HG02623 (cell line): ENCODE measurements around the gene CCDC12.

Source experiments
- ATAC-seq: cut with Tn5 transposase; IDR thresholded peaks from one replicate; pipeline ENCODE4 v1.9.1; 2021; ENCODE audit warnings: moderate library complexity; ENCODE audit not compliant: unreplicated experiment

Gene CCDC12

DNA sequence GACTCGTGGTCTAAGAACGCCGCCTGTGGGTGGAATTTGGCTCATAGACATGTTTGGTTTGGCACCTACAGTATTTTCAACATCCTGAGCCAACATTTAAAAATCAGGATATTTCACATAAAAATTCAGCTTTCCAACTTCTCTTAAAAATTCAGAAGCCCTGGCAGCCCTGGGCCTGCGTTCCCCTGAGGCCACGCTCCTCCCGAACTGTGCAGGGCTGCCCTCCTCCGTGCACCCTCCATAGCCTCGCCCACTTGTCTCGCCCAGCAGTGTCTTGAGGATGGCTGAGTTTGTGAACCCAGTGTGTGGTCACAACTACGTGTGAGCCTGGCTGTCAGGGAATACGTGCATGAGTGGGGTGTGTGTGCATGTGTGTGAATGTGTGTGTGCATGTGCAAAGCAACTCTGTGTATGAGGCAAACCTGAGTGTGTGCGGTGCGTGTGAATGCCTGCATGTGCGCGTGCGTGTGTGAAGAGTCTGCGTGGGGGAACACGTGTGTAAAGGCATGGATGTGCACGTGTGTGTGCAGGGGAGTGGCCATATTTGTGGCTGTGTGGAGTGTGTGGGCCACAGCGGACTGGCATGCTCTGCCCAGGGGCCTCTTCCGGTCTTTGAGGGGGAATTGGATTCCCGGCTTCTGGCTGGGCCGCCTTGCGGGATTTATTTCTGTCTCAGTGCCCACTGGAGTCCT lies 68.1 kb downstream of the CCDC12 start:
- no peak for ATAC-seq

GRCh38 chr3:46907960-46908293 lies 68.6 kb downstream of the CCDC12 start:
- no peak for ATAC-seq

DNA sequence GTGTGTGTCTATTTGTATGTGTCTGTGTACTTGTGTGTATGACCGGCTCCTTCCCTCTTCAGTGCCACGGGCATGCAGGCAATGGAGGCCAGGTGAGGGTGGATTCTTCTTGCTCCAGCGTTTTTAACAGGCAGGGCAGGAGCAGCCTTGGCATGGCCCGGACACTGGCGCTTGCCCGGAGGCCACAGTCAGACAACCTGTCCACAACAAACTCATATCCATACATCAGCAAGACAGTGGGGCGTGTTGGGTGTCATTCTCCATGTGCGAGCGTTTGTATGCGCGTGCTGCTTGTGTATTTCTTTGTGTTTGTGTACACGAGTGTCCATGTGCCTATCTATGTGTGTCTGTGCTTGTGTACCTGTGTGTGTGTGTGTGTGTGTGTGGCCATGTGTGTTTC lies 69.3 kb downstream of the CCDC12 start:
- no peak for ATAC-seq

- ATAC-seq, result no peak
Measured at GRCh38 chr3:46906471-46907058, 70.0 kb downstream of the CCDC12 start.

GRCh38 chr3:46905661-46906451 lies 70.7 kb downstream of the CCDC12 start:
- no peak for ATAC-seq

DNA sequence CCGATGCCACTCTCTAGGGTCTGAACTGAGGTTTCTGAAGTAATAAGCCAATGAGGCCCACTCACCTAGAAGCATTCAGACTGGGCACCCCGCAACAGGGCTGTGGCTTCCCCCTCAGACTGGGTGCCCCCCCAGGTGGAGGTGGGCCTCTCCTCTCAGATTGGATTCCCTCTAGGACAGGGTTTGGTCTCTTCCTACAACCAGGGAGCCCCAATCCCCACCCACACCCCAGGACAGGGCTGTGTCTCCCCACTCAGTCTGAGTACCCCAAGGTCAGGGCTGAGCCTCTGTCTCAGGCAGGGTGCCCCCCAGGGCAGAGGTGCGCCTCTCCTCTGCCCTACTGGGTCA lies 71.4 kb downstream of the CCDC12 start:
- no peak for ATAC-seq

DNA sequence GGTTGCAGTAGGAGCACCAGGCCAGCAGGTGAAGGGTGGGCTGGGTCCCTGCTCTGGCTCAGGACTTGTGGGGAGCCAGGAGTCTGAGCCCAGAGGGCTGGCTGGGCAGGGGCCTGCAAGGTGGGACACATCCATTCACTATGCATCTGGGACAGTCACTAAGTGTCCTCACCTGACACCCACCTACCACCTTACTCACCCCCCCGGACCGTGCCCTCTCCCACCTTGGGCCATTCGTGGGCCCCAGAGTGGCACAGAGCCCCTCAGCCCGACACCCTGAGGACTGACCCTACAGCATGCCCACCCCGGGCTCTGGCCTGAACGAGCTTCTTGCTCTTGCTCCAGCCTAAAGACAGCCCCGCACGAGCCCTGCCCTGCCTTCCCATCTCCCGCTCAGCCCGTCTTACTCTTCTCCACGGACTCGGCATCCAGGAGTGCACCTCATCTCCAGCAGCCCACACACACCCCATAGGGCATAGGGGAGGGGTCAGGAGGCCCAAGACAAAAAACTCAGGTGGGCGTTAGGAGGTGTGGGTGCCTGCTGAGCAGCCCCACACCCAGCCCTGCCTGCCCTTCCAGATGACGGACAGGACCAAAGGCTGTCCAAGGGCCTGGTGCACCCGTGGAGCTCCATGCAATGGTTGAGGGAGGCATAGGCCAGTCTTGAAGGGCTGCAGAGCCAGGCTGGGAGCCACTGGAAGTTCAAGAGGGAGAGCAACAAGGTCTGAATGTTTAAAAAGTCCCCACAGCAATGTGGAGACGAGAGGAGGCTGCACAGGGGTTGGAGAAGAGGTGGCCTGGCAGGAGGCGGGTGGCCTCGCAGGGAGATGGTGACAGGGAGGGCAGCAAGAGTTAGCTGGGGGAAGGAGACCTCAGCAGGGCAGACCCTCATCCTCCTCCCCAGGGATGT lies 72.0 kb downstream of the CCDC12 start:
- ATAC-seq, result no peak

DNA sequence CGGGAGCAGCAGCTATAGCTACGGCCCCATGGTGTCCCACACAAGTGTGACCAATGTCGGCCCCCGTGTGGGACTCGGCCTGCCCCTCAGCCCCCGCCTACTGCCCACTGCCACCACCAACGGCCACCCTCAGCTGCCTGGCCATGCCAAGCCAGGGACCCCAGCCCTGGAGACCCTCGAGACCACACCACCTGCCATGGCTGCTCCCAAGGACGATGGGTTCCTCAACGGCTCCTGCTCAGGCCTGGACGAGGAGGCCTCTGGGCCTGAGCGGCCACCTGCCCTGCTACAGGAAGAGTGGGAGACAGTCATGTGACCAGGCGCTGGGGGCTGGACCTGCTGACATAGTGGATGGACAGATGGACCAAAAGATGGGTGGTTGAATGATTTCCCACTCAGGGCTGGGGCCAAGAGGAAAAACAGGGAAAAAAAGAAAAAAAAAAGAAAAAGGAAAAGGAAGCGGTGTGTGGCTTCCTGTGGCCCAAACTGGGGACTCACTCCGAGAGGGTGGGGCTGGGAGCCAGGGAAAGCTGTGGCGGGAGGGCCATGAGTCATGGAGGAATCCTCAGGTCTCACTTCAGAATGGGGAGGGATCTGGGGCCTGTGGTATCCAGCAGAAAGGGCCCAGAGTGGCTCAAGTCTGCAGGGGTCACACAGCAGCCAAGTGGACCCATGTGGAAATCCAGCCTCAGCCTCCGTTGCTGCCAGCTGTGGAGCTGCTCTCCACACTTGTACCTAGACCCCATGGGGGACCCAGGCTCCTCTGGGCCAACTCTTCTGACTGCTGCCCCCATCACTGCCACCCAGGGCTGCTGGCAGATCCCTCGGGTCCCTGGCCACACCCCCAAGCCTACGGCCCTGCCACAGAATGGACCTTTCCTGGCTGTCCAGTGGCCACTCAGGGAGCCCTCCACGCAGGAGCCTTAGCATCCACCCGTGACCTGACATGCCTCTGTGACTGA lies 72.9 kb downstream of the CCDC12 start:
- no peak for ATAC-seq

DNA sequence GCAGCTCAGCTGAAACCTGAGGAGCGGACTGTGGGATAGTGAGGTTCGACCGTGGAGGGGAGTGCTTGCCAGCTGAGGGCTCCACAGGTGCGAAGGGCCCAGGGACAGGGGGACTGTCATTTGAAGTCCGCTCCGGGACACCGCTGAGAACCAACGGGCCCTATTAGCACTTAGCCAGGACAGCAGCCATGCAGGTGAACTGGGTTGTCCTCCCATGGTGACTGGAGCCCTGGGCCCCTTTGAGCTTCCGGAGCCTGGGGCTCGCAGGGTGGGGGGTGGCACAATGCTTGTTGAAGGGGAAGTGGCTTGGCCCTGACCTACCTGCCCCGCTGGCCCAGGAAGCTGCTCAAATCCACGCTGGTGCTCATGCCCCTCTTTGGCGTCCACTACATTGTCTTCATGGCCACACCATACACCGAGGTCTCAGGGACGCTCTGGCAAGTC lies 74.3 kb downstream of the CCDC12 start:
- no peak for ATAC-seq

DNA sequence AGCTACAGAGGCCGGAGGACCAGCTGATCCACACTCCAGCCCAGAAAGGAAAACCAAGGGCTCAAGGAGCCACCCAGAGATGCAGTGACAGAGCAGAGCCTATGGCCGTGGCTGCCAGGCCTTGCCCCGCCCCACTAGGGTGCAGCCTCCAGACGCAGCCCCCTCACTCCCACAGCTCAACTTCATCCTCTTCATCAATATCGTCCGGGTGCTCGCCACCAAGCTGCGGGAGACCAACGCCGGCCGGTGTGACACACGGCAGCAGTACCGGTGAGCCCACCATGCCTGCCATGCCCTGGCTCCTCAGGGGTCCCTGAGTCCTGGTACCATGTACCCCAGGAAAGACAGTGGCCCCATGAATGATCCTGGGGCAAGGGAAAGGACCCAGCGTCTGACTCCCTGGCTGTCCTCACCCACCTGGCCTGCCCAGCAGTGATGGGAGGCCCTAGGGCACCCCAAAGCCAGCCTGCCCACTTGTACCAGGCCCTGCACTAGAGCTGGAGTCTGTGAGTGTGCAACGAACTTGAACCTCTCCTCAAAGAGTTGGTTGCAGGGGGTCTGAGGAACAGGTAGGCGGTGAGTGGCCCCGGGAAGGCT lies 74.9 kb downstream of the CCDC12 start:
- no peak for ATAC-seq

- no peak for ATAC-seq
Measured at GRCh38 chr3:46901061-46901460, 75.5 kb downstream of the CCDC12 start.

DNA sequence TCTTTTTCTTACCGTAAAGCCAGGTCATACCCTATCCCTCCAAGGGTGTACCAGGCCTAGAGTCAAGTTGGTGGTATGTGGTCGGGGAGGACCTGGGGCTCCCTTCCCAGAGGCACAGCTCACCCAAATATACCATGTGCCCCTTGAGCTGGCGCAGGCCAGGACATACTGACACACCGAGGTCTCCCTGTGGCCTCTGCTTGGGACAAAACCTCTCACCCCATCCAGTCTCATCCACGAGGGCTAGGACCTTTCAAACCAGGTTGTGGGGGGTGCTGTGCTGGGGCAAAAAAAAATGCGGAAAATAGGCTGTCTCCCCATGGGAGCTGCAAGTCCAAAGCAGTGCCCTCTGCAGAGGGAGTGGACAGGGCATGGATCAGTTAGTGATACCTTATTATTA lies 76.2 kb downstream of the CCDC12 start:
- no peak for ATAC-seq

- ATAC-seq, result no peak
Measured at GRCh38 chr3:46900007-46900292, 76.6 kb downstream of the CCDC12 start.

DNA sequence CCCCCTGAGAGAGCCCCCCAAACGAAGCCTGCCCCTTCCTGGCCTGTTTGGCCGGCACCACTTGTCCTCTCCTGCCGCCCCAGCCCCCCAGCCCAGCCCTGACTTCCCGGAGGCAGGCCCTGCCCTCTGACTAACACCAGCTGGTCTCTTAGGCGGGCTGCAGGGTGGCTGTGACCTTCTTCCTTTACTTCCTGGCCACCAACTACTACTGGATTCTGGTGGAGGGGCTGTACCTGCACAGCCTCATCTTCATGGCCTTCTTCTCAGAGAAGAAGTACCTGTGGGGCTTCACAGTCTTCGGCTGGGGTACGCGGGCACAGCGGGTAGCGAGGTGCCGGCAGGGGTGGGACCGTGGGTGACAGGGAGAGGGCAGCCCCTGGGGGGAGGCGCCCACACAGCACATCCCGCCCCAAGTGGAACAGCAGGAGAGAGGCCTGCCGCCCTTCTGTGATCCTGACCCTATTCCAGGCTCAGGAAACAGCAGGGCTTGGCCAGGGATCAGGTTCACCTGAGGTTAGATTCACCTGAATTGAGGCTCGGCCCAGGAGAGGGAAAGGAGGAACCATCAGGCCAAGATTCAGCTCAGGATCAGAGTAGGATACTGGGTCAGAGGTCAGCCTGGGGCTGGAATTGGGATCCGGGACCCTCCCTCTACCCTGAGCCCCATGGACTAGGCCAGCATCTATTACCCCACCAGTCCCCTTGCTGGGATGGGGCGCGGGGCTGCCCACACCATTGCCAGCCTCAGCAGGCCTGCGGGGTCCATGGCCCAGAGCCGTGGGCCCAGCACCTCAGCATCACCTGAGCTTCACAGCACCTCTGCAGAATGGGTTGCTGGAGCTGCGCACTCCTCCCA lies 77.2 kb downstream of the CCDC12 start:
- ATAC-seq, result no peak

DNA sequence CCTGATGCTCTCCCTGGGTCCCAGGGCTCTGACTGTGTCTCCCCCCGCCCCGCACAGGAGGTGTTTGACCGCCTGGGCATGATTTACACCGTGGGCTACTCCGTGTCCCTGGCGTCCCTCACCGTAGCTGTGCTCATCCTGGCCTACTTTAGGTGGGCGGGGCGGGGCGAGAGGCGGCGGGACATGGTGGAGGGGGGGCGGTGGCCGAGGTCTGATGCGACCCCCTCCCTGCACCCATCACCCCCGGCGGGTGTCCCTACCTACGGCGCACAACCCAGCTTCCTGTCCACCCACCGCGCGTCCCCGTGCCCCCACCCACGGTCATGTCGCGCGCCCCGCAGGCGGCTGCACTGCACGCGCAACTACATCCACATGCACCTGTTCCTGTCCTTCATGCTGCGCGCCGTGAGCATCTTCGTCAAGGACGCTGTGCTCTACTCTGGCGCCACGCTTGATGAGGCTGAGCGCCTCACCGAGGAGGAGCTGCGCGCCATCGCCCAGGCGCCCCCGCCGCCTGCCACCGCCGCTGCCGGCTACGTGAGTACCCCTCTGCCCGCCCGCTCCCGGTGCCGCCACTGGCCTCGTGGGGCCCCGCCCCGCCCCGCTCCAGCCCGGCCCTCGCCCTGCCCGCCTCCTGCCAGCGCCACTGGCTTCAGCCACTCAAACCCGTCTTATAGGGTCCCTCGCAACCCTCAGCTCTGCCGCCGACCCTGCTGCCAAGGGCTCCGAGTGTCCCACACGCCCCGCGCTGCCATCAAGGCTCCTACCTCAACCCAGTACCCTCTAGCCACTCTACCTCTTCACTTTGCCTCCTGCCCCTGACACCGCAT lies 78.0 kb downstream of the CCDC12 start:
- ATAC-seq, result no peak

GRCh38 chr3:46897829-46898320 lies 78.7 kb downstream of the CCDC12 start:
- ATAC-seq, result no peak

DNA sequence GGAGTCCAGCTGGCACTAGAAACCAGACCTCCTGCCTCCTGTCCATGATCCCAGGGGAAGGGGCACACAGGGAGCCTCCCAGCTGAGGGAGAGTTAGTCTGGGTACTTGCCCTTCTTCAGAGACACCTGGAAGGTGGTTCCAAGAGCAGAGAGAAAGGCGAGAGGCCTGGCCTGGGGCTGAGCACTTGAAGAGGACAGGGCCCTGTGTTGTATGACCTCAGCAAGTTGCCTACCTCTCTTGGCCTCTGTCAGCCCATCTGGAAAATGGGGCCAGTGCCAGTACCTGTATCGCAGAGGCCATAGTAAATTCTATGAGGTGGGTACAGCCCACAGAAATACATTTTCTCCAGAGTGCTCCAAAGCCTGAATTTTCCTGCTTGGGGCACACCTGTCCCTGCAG lies 79.5 kb downstream of the CCDC12 start:
- no peak for ATAC-seq

DNA sequence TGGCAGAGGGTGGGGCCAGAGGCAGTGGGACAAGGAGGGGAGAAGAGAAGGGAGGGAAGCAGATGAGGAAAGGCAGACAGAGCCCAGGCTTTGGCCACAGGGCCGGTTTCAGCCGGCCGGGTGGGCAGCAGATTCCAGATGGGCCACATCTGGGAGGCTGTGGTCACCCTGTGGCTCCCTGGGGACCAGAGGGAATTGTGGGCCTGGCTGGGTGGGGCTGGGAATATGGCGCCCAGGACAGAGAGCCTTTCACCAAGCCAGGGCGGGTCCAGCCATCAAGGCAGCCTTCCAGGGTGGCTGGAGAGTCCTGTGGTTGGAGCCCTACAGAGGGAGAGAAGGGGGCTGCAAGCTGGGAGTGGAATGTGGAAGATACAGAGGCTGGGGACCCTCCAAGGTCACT lies 80.2 kb downstream of the CCDC12 start:
- no peak for ATAC-seq
